Ovary (tissue), 3 donors: ENCODE measurements around the gene DTNA.

Source experiments
- EP300 ChIP-seq: sonication (generic); formaldehyde crosslinking; IDR thresholded peaks from one replicate; pipeline ENCODE4 v1.6.1; 2017; ENCODE audit warnings: antibody characterized with exemption
- POLR2A ChIP-seq: fragments of 450-650 bp; IDR thresholded peaks from one replicate; pipeline ENCODE4 v1.6.1; 2017; ENCODE audit warnings: antibody characterized with exemption, mild to moderate bottlenecking, moderate library complexity
- TF ChIP-seq, protein P1 (sequence below), 3 donors: fragments of 450-650 bp in 2 of 3; fragments of 200-600 bp in 1 of 3; IDR thresholded peaks; one replicate each; pipeline versions ENCODE4 v1.5.1 to v1.8.0; 2016 to 2022; ENCODE audit warnings: antibody characterized with exemption in 3 of 3, mild to moderate bottlenecking in 1 of 3
- donor health status: DM: no; HTN: no; CAD: no.

DNA sequence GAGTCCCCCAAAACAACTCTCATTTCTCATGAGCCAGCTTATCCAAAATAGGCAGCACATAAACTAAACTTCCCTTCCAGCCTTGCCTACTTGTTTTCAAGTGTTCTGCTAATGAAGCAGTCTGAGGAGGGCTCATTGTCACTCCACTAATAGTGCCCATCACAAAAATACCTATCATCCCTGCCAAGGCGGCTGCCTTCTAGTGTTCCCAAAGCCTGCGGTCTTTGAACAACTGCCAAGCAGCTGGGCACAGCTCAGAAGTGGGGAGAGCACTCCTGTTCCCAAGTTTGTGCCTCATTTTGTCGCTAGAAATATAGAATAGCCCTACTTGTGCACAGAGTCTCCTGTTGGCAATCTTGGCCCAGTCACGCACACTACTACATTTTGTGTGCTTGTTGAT lies 50.3 kb downstream of the DTNA start:
- TF ChIP-seq, protein P1, sequence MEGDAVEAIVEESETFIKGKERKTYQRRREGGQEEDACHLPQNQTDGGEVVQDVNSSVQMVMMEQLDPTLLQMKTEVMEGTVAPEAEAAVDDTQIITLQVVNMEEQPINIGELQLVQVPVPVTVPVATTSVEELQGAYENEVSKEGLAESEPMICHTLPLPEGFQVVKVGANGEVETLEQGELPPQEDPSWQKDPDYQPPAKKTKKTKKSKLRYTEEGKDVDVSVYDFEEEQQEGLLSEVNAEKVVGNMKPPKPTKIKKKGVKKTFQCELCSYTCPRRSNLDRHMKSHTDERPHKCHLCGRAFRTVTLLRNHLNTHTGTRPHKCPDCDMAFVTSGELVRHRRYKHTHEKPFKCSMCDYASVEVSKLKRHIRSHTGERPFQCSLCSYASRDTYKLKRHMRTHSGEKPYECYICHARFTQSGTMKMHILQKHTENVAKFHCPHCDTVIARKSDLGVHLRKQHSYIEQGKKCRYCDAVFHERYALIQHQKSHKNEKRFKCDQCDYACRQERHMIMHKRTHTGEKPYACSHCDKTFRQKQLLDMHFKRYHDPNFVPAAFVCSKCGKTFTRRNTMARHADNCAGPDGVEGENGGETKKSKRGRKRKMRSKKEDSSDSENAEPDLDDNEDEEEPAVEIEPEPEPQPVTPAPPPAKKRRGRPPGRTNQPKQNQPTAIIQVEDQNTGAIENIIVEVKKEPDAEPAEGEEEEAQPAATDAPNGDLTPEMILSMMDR (IDR thresholded peaks at IDR 0.05) = no peak
- TF ChIP-seq EP300 = no peak
- TF ChIP-seq POLR2A = no peak
